Liver (tissue), 9 donors: Measurements from ENCODE around the gene ELAVL1. TPM values are rescaled to one million over a fixed set of nuclear protein-coding genes. Genes with fewer than 3 reads are reported as not detected.

Experiments
- DNase-seq: peaks from one replicate; pipeline ENCODE4 v3.0.0-alpha.2; 2017; ENCODE audit warnings: low spot score
- H3K27ac ChIP-seq, 2 donors: one replicate each; pipeline ENCODE4 v1.7.0; 2013; ENCODE audit warnings: inconsistent platforms in 2 of 2, low read length in 2 of 2, control low read depth in 1 of 2, low read depth in 1 of 2, mild to moderate bottlenecking in 1 of 2
- H3K27me3 ChIP-seq, 4 donors: one replicate each; pipeline versions ENCODE4 v1.6.1 to v1.7.0; 2013; ENCODE audit warnings: low read length in 3 of 4, inconsistent platforms in 1 of 4, mild to moderate bottlenecking in 1 of 4, moderate library complexity in 1 of 4; ENCODE audit not compliant: control insufficient read depth in 4 of 4, insufficient read depth in 4 of 4
- H3K36me3 ChIP-seq, 4 donors: one replicate each; pipeline versions ENCODE4 v1.6.1 to v1.7.0; 2013; ENCODE audit warnings: low read length in 3 of 4, mild to moderate bottlenecking in 3 of 4, low read depth in 1 of 4, moderate library complexity in 1 of 4; ENCODE audit not compliant: control insufficient read depth in 4 of 4, insufficient read depth in 3 of 4
- H3K4me1 ChIP-seq, 4 donors: one replicate each; pipeline versions ENCODE4 v1.6.1 to v1.7.0; 2013; ENCODE audit warnings: low read length in 3 of 4, mild to moderate bottlenecking in 3 of 4, moderate library complexity in 1 of 4; ENCODE audit not compliant: control insufficient read depth in 4 of 4, insufficient read depth in 4 of 4
- H3K4me3 ChIP-seq, 3 donors: one replicate each; pipeline versions ENCODE4 v1.6.1 to v1.7.0; 2013; ENCODE audit warnings: low read length in 3 of 3, control low read depth in 1 of 3, low read depth in 1 of 3, mild to moderate bottlenecking in 1 of 3
- H3K9ac ChIP-seq, 2 donors: one replicate each; pipeline ENCODE4 v1.7.0; 2013; ENCODE audit warnings: low read length in 2 of 2, mild to moderate bottlenecking in 2 of 2, moderate library complexity in 2 of 2, control low read depth in 1 of 2, low read depth in 1 of 2
- H3K9me3 ChIP-seq, 4 donors: one replicate each; pipeline versions ENCODE4 v1.6.1 to v1.7.0; 2013; ENCODE audit warnings: low read length in 3 of 4; ENCODE audit not compliant: control insufficient read depth in 4 of 4
- FOXA2 ChIP-seq: IDR thresholded peaks from 2 replicates; pipeline ENCODE4 v1.6.1; 2016; ENCODE audit warnings: antibody characterized with exemption
- HNF4A ChIP-seq, 2 donors: conservative IDR thresholded peaks; 2 replicates each; pipeline ENCODE4 v1.6.1; 2016; ENCODE audit warnings: antibody characterized with exemption in 2 of 2, mild to moderate bottlenecking in 2 of 2
- HNF4G ChIP-seq: IDR thresholded peaks from 2 replicates; pipeline ENCODE4 v1.6.1; 2016; ENCODE audit warnings: antibody characterized with exemption
- JUND ChIP-seq, 2 donors: IDR thresholded peaks; 2 replicates each; pipeline ENCODE4 v1.6.1; 2016; ENCODE audit warnings: antibody characterized with exemption in 2 of 2
- NR2F2 ChIP-seq: IDR thresholded peaks from 2 replicates; pipeline ENCODE4 v1.6.1; 2016; ENCODE audit warnings: antibody characterized with exemption
- RAD21 ChIP-seq, 2 donors: IDR thresholded peaks; 2 replicates each; pipeline ENCODE4 v1.6.1; 2016; ENCODE audit warnings: antibody characterized with exemption in 2 of 2, mild to moderate bottlenecking in 2 of 2
- RXRA ChIP-seq, 2 donors: IDR thresholded peaks; 2 replicates each; pipeline ENCODE4 v1.6.1; 2017 to 2018; ENCODE audit warnings: antibody characterized with exemption in 2 of 2, mild to moderate bottlenecking in 1 of 2
- SP1 ChIP-seq: IDR thresholded peaks from 2 replicates; pipeline ENCODE4 v1.6.1; 2018; ENCODE audit warnings: antibody characterized with exemption, mild to moderate bottlenecking
- TAF1 ChIP-seq: conservative IDR thresholded peaks from 2 replicates; pipeline ENCODE4 v1.6.1; 2016; ENCODE audit warnings: antibody characterized with exemption, mild to moderate bottlenecking
- WGBS: extraction: QIAGEN DNeasy Blood & Tissue Kit; methylation state at CpG from one replicate; pipeline ENCODE4 v1.1.7; 2013; 5-methylcytosine and 5-hydroxymethylcytosine counted together
- polyA plus RNA-seq, 2 donors: library from polyadenylated mRNA; stranded (reverse) in 1 of 2; unstranded in 1 of 2; fragments of 200-250 nt in 1 of 2; fragments of >200 nt in 1 of 2; fragmentation: Nextera tagmentation in 1 of 2; extraction: Ambion mirVana in 1 of 2; gene quantifications; one replicate each; pipeline versions ENCODE4 v1.2.1 to v1.2.3, GENCODE V29; 2013 to 2015
- total RNA-seq, 2 donors: library from RNA; depleted of rRNA; stranded (reverse); fragments of >200 nt; gene quantifications; one replicate each; pipeline ENCODE4 v1.2.3, GENCODE V29; 2014
- TF ChIP-seq, protein P1 (sequence below): fragments of 150-350 bp; IDR thresholded peaks from 2 replicates; pipeline ENCODE4 v1.5.1; 2017; ENCODE audit warnings: improper control_type of control experiment, low read depth, low read length; ENCODE audit not compliant: missing input control
- TF ChIP-seq, protein P2 (sequence below): IDR thresholded peaks from 2 replicates; pipeline ENCODE4 v1.6.1; 2016; ENCODE audit warnings: antibody characterized with exemption
- TF ChIP-seq, protein P3 (sequence below): IDR thresholded peaks from 2 replicates; pipeline ENCODE4 v1.6.1; 2016; ENCODE audit warnings: antibody characterized with exemption
- TF ChIP-seq, protein P4 (sequence below): IDR thresholded peaks from 2 replicates; pipeline ENCODE4 v1.6.1; 2016; ENCODE audit warnings: antibody characterized with exemption, mild to moderate bottlenecking
- TF ChIP-seq, protein P5 (sequence below): IDR thresholded peaks from 2 replicates; pipeline ENCODE4 v1.6.1; 2016; ENCODE audit warnings: antibody characterized with exemption
- donor health status: healthy.
- donor health status: healthy.
- donor health status: healthy.
- donor health status: healthy.
- donor health status: healthy.

ELAVL1 gene
- total and polyA plus RNA-seq, 4 donors: 14.4 to 33.7 (median 19.1) TPM

DNA sequence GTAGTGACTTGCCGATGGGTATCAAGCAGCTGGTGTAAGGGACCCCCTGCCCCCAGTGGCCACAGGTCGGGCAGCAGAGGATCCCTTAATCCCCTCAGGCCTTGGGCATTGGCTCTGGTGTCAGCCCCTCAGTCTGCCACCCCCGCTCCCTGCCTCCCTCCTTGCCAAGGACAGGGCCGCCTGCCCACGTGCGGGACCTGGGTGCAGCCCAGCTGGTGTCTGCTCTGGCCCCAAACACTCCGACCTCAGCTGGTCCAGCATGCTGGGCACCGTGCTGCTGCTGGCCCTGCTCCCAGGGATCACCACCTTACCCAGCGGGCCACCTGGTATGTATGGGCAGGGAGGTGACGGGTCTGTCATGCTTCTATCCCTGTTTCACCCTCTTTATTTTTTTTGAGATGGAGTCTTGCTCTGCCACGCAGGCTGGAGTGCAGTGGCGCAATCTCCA is 90.8 kb downstream of the ELAVL1 start, which contains the start of gene TGFBR3L:
Gene TGFBR3L (plus strand): TSS at position 233 of the 448 bp plus-strand sequence.
- DNase-seq: no peak
- Histone ChIP-seq H3K27ac (no peak within 1 kb of the TSS), H3K4me1 (peaks cover 17 to 46% (median 27%) of the 10 kb centered on the region in 4 donors), H3K9me3 (no peaks in the 10 kb centered on the region), H3K9ac (no peak within 1 kb of the TSS), H3K27me3 (no peaks in the 10 kb centered on the region), H3K36me3 (peaks cover 0 to 27% (median 10%) of the 10 kb centered on the region in 4 donors), H3K4me3 (no peak within 1 kb of the TSS)
- TF ChIP-seq, protein P1, sequence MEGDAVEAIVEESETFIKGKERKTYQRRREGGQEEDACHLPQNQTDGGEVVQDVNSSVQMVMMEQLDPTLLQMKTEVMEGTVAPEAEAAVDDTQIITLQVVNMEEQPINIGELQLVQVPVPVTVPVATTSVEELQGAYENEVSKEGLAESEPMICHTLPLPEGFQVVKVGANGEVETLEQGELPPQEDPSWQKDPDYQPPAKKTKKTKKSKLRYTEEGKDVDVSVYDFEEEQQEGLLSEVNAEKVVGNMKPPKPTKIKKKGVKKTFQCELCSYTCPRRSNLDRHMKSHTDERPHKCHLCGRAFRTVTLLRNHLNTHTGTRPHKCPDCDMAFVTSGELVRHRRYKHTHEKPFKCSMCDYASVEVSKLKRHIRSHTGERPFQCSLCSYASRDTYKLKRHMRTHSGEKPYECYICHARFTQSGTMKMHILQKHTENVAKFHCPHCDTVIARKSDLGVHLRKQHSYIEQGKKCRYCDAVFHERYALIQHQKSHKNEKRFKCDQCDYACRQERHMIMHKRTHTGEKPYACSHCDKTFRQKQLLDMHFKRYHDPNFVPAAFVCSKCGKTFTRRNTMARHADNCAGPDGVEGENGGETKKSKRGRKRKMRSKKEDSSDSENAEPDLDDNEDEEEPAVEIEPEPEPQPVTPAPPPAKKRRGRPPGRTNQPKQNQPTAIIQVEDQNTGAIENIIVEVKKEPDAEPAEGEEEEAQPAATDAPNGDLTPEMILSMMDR: no peak
- TF ChIP-seq FOXA2 (no peak), TAF1 (no peak), NR2F2 (no peak), HNF4G (no peak), JUND (IDR thresholded peaks at IDR 0.05) (no peak), HNF4A (conservative IDR thresholded peaks at IDR 0.05) (no peak)
- TF ChIP-seq, protein P2, sequence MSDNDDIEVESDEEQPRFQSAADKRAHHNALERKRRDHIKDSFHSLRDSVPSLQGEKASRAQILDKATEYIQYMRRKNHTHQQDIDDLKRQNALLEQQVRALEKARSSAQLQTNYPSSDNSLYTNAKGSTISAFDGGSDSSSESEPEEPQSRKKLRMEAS: no peak
- TF ChIP-seq, protein P3, sequence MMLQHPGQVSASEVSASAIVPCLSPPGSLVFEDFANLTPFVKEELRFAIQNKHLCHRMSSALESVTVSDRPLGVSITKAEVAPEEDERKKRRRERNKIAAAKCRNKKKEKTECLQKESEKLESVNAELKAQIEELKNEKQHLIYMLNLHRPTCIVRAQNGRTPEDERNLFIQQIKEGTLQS: no peak
- TF ChIP-seq, protein P4, sequence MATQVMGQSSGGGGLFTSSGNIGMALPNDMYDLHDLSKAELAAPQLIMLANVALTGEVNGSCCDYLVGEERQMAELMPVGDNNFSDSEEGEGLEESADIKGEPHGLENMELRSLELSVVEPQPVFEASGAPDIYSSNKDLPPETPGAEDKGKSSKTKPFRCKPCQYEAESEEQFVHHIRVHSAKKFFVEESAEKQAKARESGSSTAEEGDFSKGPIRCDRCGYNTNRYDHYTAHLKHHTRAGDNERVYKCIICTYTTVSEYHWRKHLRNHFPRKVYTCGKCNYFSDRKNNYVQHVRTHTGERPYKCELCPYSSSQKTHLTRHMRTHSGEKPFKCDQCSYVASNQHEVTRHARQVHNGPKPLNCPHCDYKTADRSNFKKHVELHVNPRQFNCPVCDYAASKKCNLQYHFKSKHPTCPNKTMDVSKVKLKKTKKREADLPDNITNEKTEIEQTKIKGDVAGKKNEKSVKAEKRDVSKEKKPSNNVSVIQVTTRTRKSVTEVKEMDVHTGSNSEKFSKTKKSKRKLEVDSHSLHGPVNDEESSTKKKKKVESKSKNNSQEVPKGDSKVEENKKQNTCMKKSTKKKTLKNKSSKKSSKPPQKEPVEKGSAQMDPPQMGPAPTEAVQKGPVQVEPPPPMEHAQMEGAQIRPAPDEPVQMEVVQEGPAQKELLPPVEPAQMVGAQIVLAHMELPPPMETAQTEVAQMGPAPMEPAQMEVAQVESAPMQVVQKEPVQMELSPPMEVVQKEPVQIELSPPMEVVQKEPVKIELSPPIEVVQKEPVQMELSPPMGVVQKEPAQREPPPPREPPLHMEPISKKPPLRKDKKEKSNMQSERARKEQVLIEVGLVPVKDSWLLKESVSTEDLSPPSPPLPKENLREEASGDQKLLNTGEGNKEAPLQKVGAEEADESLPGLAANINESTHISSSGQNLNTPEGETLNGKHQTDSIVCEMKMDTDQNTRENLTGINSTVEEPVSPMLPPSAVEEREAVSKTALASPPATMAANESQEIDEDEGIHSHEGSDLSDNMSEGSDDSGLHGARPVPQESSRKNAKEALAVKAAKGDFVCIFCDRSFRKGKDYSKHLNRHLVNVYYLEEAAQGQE: no peak
- 43% methylated on average over 12 of the region's 12 CpGs for WGBS

DNA sequence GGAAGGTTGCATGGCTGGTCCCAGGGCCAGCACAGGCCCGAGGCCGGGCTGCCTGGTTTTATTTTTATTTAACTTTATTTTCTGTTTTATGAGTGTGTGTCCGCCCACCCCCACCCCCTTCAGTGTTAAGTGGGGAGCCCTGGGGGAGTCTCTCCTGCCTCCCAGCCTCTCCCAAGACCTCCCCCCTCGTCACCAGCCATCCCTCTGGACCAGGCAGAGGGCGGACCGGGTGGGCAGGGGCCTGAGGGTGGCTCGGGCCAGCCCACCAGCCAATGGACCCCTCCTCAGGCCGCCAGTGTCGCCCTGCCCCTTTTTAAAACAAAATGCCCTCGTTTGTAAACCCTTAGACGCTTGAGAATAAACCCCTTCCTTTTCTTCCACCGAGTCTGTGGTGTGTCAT is 91.3 kb downstream of the ELAVL1 start:
- no peaks in the 10 kb centered on the region for H3K27me3 ChIP-seq

More for the DNA sequence above, 91.3 kb downstream of the ELAVL1 start:
- peaks cover 17 to 46% (median 26%) of the 10 kb centered on the region in 4 donors for H3K4me1 ChIP-seq
- H3K27ac ChIP-seq: no peak overlapping the region
- H3K9ac ChIP-seq: no peak overlapping the region
- no peak overlapping the region for H3K4me3 ChIP-seq
- TF ChIP-seq, protein P5, sequence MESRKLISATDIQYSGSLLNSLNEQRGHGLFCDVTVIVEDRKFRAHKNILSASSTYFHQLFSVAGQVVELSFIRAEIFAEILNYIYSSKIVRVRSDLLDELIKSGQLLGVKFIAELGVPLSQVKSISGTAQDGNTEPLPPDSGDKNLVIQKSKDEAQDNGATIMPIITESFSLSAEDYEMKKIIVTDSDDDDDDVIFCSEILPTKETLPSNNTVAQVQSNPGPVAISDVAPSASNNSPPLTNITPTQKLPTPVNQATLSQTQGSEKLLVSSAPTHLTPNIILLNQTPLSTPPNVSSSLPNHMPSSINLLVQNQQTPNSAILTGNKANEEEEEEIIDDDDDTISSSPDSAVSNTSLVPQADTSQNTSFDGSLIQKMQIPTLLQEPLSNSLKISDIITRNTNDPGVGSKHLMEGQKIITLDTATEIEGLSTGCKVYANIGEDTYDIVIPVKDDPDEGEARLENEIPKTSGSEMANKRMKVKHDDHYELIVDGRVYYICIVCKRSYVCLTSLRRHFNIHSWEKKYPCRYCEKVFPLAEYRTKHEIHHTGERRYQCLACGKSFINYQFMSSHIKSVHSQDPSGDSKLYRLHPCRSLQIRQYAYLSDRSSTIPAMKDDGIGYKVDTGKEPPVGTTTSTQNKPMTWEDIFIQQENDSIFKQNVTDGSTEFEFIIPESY: no peak
- TF ChIP-seq HNF4G (no peak), TAF1 (no peak), NR2F2 (no peak), RAD21 (IDR thresholded peaks at IDR 0.05) (no peak), SP1 (no peak), FOXA2 (no peak), RXRA (IDR thresholded peaks at IDR 0.05) (no peak)
- TF ChIP-seq, protein P2: no peak
- peaks cover 0 to 27% (median 10%) of the 10 kb centered on the region in 4 donors for H3K36me3 ChIP-seq
- no peaks in the 10 kb centered on the region for H3K9me3 ChIP-seq
- DNase-seq: no peak
- 45% methylated on average over 12 of the region's 12 CpGs for WGBS
